Erythroblast (primary cell): ENCODE measurements around the gene CARF.
A peak's percentile ranks its signal among the peaks of the same experiment; 100 is the strongest.
"Not testable (repeated sequence)": the region's sequence is repeated elsewhere in the genome, so short reads cannot be mapped to it uniquely, and the experiment has no call there.

Source experiments
- DNase-seq, 2 experiments: peaks; one replicate each; lab custom pipeline; 2025; lab: John Stamatoyannopoulos, UW
- GATA1 ChIP-seq: IDR thresholded peaks from 2 replicates; pipeline ENCODE4 v1.6.1; 2011; ENCODE audit warnings: low read depth, mild to moderate bottlenecking, control low read depth, low read length, moderate library complexity
- POLR2A ChIP-seq: IDR thresholded peaks from 2 replicates; pipeline ENCODE4 v1.6.1; 2011; ENCODE audit warnings: mild to moderate bottlenecking, low read length

Gene CARF

DNA sequence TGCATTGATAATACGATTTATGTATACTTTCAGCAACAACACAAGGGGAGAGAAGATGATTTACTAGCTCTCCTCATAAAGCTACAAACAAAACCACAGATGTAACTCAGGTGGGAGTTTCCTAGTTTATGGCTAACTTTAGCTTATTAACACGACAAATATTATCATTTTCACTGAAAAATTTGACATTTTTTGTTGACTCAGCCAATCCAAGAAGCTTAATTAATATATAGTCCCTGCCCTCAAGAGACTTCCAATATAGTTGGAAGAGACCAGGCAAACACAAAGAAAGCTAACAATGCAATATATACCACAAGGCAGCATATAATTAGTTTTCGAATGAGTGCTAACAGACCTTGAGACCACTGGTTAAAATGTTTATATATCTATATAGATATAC is 1.4 kb upstream of the CARF start:
- peak; percentile 13 to 36 for DNase-seq
- TF ChIP-seq GATA1 (no peak), POLR2A (no peak)

DNA sequence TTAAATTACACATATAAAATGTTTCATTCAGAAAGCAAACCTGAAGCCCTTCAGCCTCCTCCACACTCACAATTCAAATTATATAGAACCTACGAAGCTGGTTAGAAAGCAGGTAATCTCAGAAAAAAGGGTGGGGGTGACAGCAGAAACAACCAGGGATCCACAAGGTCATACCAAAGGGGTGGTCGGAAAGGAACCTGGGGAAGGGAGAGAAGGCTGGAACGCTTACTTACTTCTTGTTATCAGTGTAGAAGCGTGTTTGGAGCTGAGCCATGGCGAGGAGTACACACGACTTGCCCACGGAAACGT is 918 bp upstream of the CARF start:
- TF ChIP-seq GATA1 (no peak), POLR2A (no peak)
- peak in 1 of 2 experiments; percentile 91 for DNase-seq

DNA sequence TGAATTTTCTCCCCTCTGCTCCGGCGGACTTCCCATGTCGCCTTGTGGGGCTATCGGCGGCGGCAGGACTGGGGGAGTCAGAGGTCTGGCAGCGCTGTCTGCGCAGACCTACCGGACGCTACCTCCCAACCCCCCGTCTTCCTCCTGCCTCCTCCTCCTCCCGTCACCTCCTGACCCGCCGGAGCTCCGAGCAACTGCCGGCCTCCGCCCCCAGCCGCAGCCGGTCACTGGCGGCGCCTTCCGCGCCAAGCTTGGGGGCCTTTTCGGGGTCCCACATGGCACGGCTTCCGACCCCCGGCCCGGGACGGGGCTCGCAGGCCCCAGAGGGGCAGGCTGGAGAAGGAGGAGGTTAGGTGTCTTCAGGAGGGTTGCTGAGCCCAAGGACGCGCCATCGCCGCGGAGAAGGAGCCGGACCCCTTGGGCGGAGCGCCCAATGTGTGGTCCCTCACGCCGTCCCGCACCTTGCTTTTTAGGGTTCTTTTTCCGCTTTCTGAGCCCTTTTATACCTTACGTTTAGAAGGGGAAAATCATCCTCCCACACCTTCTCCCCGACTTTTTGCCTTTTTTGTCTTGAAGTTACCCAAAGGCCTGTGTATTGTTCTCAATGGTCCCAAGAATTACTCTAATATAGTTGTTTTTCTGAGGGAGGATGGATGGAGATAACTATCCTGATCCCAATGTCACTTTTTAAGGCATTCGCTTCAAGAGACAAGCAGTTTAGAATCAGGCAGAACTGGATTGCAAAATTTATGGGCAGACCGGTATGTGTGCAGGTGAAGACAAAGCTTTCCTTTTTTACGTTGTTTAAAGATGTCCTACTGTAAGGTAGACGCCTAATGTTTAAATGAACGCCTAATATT is 497 bp downstream of the CARF start:
- peak in 1 of 2 experiments; percentile 29 for DNase-seq
- TF ChIP-seq POLR2A = peak; percentile 49

DNA sequence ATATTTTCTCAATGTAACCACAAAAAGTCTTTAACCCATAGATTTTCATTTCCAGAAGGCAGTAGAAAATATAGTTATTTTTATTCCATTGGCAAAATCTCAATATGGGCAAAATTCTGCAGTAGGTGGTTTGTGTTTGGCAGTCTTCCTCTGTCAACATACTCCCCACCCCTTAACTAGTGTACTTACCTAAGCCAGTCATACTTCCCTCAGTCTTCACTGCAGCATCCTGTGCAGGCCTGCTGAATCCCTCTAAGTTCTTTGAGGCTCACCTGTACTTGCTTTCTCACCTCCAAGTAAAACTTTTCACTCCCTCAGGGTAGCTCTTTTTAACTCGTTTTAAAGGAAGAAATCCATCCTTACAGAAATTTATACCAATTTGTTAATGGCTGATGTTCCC is 6.8 kb downstream of the CARF start:
- TF ChIP-seq GATA1 (no peak), POLR2A (no peak)
- no peak for DNase-seq

DNA sequence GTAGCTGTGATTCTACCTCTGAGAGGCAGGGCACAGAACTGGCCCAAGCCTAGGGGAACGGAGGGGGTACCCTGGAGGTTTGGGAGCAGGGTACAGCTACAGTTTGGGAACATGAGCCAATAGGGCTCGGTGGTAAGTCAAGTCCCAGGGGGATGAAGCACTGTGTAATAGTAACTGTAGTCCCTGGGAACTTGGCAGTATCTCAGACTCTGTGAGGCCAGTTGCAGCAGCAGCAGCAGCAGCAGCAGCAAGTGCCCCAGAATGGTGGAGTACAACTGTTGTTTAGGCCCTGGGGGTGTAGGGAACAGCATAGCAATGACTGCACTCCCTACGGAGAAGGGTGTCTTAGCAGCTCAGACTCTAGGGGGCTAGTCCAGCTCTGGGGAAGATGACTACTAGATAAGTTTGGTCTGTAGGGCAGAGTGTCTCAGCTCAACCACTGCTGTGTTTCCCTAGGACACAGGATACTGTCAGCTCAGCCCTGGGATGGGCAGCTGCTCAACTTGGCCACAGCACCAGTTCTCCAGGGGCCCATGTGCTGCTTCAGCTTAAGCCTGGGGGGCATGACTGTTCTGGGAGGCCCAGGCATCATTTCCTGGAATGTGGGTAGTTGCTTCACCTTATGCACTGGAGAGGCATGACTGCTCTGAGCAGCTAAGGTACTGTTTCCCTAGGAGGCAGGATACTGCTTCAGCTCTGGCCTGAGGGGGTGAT is 20.5 kb downstream of the CARF start:
- no peak for DNase-seq
- TF ChIP-seq GATA1 = no peak
- TF ChIP-seq POLR2A = no peak

DNA sequence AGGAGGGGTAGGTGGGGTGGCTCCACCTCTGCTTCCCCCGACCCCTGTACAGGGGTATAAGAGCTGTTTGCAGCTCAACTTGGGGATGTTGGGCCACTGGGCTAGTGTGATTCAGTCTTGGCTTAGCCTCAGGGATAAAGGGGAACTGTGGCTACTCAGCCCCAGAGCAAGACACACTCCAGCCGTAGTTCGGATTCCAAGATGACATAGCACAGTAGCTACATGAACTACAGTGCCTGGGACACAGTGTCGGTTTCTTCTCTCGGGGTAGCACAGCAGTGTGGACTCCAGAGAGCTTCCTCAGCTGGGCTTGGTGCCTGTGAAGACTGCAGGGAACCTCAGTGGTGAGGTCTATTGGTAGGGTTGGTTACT is 21.1 kb downstream of the CARF start:
- TF ChIP-seq GATA1 = no peak
- no peak for DNase-seq

DNA sequence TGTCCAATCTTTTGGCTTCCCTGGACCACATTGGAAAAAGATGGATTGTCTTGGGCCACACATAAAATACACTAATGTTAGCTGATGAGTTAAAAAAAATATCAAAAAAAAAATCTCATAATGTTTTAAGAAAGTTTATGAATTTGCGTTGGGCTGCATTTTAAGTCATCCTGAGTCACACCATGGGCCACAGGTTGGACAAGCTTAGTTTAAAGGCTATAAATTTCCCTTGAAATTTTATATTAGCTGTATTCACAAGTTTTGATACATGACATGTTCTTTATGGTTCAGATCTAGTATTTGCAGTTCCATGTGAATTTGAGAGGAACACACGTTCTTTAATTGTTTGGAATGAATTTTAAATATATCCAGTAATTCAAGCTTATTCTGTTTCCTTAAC is 21.9 kb downstream of the CARF start:
- TF ChIP-seq GATA1 (no peak), POLR2A (no peak)
- DNase-seq = no peak

DNA sequence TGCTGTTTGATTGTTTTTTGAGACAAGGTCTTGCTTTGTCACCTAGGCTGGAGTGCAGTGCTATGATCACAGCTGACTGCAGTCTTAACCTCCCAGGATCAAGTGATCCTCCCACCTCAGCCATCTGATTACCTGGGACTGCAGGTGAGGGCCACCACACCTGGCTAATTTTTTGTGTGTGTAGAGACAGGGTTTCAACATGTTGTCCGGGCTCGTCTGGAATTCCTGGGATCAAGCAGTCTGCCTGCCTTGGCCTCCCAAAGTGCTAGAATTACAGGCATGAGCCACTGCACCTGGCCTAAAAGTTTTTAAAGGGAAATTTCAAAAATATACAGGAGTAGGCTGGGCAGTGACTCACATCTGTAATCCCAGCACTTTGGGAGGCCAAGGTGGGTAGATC is 22.4 kb downstream of the CARF start:
- DNase-seq = no peak

DNA sequence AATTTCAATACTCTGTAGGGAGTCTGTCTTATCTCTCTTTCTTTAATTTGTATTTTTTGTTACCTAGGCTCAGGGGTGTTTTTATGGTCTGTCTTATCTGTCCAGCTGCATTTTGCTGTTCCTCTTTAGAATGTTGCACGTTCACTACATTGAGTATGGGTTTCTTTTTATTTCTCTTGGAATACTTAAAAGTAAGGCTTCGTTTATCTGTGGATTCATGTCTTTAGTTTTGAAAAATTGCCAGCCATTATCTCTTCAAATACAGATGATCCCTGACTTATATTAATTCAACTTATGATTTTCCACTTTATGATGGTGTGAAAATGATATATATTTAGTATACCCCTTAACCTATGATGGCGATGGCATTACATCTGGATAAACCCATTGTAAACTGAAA is 26.9 kb downstream of the CARF start:
- DNase-seq = no peak
- TF ChIP-seq GATA1 (no peak), POLR2A (no peak)

More for the DNA sequence above, 22.4 kb downstream of the CARF start:
- TF ChIP-seq GATA1 = no peak
- TF ChIP-seq POLR2A = no peak

DNA sequence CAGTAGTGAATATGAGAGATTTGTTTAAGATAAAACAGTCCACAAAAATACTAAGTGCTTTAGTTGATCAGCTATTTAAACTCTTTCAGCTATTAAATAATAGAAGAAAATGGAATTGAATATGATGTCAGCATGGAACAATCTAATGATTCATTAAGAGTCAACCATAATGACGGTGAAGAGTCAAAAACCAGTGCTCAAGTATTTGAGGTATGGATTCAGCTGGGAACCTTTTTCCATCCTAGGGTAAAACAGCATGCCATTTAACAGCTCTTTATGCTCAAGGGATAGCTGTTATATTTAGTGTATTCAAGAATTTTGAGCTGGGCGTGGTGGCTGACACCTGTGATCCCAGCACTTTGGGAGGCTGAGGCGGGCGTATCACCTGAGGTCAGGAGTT is 29.7 kb downstream of the CARF start:
- no peak for DNase-seq
- TF ChIP-seq POLR2A (no peak), GATA1 (no peak)

DNA sequence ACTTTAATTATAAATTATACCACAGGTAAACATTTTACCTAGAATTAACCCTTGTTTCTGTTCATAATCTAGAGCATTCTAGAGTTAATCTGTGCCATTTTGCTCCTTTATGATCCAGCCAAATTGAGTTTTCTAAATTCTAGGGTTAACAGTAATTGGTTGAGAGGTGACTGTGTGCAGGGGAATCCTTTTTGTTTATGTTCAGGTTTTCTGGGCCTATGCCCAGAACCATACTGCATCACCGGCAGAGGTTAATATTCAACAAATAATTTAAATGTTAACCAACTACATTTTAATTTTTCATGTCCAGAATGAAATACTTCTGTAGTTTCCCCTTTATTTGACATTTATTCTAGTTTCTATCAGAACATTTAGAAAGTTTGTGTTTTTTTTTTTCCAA is 32.3 kb downstream of the CARF start:
- TF ChIP-seq GATA1 (no peak), POLR2A (no peak)
- no peak for DNase-seq

DNA sequence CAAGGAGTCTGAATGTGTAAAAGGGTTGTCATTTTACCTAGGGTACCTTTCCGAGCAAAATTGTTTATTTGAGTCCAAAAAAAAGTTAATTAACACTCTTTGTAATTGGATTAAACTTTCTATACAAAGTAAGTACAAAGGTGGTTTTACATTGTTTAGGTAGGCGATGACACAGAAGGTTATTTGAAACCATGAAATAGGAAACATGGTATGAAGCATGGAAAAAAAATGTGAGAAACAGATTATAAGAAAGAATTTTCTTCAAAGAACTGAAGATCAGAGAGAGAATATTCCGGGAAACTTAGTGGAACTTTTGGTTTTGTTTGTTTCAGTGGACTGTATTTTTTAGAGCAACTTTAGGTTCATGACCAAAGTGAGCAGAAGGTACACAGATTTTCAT is 32.7 kb downstream of the CARF start:
- TF ChIP-seq POLR2A (no peak), GATA1 (no peak)
- DNase-seq = no peak

DNA sequence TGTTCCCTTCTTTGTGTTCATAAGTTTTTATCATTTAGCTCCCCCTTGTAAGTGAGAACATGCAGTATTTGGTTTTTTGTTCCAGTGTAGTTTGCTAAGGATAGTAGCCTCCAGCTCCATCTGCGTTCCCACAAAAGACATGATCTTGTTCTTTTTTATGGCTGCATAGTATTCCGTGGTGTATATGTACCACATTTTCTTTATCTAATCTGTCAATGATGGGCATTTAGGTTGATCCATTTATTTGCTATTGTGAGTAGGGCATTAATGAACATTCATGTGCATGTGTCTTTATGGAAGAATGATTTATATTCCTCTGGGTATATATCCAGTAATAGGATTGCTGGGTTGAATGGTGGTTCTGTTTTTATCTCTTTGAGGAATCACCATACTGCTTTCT is 33.4 kb downstream of the CARF start:
- DNase-seq = no peak
- TF ChIP-seq POLR2A (no peak), GATA1 (no peak)

DNA sequence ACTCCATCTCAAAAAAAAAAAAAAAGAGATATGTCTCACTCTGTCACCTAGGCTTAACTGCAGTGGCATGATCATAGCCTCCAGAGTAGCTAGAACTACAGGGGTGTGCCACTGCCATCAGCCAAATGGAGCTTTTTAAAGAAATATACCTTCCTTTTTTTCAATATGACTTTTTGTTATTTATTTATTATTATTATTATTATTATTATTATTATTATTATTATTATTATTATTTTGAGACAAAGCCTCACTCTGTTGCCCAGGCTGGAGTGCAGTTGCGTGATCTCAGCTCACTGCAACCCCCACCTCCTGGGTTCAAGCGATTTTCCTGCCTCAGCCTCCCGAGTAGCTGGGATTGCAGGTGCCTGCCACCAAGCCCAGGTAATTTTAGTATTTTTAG is 37.3 kb downstream of the CARF start:
- not testable (repeated sequence) for DNase-seq

DNA sequence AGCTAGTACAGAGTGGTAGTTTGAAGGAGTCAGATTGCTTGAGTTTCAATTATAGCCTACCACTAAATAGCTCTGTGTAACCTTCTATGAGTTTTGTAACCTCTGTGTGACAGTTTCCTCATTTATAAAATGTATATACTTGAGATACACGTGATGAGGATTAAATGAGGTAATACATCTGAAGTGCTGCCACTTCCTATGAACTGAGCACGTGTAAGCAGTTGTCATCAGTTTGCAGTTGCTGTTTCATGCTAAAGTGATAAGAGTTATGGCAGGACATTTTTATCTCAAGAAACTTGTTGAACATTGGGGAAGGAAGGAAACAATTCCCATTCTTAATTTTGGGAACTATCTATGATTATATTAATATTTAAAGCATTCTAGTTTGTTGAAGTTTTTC is 38.5 kb downstream of the CARF start:
- TF ChIP-seq GATA1 (no peak), POLR2A (no peak)
- DNase-seq = peak; percentile 80 to 87

DNA sequence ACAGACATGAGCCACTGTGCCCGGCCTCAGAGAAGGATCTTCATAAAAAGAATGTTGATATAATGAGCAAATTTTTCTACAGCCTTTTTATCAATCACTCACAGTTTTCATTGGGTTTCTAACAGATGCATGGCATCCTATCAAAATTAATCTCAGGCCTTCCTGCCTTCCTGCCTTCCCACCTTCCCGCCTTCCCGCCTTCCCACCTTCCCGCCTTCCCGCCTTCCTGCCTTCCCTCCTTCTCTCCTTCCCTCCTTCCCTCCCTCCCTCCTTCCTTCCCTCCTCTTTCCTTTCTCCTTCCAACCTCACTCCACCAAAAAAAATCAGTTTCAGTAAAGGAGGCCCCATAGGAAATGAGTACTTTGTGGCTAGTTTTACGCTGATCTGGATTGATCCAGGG is 48.4 kb downstream of the CARF start:
- no peak for TF ChIP-seq GATA1
- TF ChIP-seq POLR2A = no peak

More for the DNA sequence above, 48.4 kb downstream of the CARF start:
- DNase-seq = no peak
